GM18526 (cell line): ENCODE results near the gene RASGRF1.

ENCODE experiments used
- POLR2A ChIP-seq: IDR thresholded peaks from 3 replicates; pipeline ENCODE4 v1.6.1; 2011; ENCODE audit not compliant: insufficient read length; ENCODE audit errors: extremely low read depth

RASGRF1 gene

DNA sequence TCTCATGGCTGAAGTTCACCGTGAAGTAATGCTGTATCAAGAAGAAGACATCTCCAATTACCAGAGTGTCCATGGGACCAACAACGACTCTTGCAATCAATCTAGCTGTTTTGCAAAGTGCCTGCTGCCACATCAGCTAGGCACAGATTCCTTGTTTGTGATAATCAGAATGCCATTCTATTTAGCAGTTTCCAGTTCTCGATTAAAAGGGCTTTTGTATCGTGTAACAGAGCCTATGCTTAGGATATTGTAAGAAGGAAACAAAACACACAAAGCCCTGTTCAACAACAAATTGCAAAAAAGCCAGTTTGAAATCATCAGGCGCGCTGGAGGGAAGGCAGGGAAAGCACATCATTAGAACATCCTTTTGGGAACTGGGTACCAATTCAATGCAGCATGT is 26.1 kb downstream of the RASGRF1 start:
- no peak for TF ChIP-seq POLR2A

DNA sequence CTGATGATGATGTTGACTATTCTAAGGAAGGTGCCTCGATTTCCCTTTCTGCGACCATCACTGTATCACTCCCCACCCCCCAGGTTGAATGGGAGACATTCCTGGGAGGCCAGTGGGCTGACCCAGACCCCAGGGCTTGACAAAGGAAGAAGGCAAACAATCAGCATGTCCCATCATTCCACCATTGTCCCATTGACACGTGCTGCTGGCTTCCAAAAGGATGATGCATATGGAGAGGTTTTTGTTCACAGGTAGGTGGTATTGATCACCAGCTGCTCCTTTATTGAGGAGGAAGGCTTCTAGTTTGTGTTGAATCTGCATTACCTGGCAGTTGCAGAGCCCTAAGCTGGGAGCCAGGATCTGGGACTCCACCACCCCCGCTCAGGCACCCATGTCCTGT is 30.4 kb downstream of the RASGRF1 start:
- TF ChIP-seq POLR2A: no peak

DNA sequence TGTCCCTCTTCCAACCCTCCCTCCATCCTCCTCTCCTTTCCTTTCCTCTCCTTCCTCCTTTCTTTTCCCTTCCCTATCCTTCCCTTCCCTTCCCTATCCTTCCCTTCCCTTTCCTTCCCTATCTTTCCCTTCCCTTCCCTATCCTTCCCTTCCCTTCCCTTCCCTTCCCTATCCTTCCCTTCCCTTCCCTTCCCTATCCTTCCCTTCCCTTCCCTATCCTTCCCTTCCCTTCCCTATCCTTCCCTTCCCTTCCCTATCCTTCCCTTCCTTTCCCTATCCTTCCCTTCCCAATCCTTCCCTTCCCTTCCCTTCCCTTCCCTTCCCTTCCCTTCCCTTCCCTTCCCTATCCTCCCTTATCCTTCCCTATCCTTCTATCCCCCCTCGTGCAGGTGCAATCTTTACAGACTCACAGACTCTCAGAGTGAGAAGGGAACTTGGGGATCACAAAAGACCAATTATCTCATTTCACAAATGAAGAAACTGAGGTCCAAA is 31.5 kb downstream of the RASGRF1 start:
- TF ChIP-seq POLR2A: no peak

DNA sequence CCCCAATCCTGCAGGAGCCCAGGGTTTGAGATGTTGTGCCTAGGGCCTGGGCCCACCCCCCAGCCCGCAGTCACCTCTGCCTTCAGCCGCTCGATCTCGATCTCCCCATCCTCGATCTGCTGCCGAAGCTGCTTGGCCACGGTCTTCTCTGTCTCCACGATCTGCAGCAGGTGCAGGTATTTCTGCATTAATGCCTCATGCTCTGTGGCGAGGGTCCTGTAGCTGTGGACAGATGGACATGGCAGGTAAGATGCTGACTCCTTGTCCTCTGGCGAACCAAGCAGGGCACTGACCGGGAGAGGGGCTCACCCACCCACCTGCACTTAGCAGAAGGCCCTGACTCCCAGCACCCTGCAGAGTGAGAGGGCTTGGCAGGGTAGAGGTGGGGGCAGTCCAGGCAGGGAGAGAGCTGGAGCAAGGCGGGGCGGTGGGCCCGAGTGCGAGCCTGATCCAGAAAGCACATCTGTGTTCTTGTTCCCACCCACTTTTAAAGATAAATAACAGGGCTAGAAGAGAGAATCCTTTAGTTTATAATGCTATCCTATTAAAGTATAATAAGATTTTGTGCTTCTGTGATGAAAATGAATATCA is 32.2 kb downstream of the RASGRF1 start:
- no peak for TF ChIP-seq POLR2A

DNA sequence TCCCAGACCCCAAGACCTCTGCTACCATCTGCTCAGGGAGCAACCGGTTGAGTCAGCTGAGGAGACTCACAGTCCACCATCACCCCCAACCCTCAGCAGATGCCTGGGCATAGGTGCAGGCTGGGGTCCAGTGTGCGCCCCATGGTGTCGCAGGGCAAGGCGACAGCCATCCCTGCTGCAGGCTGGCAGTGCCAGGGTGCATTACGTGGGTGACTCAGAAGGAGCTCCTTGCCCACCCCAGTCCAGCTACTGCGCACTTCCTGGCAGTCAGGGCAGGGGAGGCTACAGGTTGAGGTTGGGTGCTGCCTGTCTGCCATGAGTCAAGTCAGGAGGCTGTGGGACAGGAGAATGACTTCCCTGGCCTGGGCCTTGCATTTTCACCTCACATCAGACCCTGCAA is 33.5 kb downstream of the RASGRF1 start:
- TF ChIP-seq POLR2A: no peak

DNA sequence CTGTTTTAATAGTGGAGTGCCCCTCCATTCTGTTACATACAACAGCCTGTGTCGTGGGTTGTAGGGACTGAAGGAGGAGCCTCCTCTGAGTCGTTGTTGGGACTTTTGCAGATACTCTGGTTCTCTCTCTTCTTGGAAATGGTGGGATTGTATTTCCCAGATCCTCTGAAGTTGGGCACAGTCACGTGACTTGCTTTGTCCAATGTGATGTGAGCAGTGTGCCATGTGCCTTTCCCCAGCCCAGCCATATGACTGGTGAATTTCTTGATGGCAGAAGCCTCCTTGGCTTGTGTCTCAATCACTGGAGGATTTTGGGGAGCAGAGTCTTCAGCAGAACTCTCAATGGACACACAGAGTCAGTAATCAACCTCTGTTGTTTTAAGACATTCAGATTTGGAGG is 36.2 kb downstream of the RASGRF1 start:
- TF ChIP-seq POLR2A: no peak

DNA sequence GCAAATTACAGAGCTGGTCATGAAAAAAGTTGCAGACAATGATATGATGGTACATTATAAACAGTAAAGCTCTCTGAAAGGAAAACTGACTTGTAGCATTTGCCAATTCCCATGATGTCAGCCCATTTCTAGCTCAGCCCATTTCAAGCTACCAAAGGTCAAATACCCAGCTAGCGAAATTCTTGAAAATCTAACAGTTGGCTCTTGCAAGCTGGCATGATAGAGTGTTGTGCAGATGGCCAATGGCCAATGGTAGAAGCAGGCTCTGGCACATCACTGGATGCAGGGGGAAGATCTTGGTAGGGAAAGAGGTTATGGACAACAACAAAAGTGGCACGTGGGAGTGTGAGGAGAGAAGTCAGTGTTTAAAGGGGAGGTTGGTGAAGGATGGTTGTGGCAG is 36.7 kb downstream of the RASGRF1 start:
- TF ChIP-seq POLR2A: no peak

DNA sequence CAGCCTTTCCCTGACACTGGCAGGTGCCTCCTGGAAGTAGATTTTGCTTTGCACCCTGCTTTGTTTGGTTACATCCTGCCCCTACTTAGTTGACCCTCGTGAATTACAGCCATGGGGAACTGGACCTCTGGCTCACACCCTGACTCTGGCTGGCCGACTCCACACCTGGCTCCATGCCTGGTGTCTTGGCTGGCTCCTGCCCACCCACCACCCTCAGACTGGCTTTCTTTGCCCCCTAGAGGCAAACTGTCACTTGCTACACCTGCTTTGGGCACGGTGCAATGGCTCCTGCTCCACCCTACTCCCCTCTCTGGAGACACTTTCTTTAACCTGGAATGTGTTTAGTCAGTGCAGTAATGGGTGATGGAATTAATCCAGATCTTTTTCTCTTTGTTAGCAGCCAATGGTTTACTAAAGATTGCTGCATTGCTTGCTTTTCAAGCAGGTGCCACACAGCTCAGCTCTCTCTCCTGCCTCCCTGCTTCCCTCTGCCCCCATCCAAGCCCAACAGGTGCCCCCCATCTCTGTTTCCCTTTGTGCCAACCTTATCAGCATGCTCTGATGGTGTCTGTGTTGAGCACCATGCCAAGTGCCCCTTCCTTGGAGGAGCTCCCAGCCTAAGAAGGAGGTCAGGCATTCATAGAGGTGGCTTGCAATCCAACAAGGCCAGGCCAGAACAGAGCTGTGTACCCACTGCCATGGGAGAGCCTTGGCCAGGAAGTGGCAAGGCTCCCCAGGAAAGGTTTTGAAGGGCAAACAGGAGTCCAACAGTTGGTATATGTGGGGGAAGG is 38.4 kb downstream of the RASGRF1 start:
- no peak for TF ChIP-seq POLR2A

DNA sequence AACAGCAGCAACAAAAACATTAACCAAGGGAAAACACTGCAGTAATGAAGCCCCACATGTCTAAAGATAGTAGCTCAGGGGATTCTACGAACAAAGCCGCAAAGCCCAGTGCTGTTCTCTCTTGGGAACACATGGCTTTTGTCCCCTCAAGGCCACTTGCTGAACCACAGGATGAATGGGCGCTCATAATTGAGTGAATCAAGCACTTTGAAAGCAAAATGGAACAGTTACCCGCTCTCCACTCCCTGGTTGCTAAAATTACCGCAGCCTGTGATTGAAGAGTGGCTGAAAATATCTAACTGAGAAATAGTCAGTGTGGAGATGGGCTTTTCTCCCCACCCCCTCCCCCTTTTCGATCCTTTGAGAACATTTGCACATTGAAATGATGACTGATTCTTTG is 39.6 kb downstream of the RASGRF1 start:
- no peak for TF ChIP-seq POLR2A

DNA sequence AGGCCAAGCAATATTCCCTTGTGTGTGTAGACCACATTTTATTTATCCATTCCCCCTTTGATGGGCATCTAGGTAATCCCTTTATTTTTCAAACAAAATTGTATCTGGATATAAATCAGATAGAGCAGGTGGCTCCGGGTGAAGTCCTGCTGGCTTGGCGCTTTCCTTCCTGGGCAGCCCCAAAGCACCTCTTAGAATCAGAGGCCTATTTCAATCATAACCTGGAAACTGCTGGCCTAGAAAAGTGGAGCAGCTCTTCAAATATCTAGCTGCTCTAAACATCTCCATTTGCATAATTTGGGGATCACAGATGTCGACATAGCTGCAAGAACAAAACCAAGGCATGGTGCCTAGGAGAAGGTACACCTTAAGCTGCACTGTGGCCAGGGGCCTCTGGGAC is 40.2 kb downstream of the RASGRF1 start:
- no peak for TF ChIP-seq POLR2A

DNA sequence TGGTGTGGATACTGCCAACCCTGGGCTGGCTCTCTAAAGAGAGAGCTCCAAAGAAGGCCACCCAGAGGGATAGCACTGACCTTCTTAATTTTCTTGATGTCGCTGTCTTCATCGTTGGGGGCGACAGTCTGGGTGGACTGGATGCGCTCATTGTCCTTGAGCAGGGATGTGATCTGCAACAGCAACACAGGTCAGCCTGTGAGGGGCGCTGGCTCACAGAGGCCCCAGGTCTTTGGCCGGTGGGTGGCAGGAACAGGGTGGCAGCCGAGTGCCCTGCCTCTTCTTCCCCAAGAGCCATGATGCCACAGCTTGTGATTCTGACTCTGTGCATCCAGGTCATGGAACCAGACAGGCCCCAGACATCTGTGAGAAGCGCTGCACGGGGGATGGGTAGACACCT is 41.2 kb downstream of the RASGRF1 start:
- TF ChIP-seq POLR2A: no peak

DNA sequence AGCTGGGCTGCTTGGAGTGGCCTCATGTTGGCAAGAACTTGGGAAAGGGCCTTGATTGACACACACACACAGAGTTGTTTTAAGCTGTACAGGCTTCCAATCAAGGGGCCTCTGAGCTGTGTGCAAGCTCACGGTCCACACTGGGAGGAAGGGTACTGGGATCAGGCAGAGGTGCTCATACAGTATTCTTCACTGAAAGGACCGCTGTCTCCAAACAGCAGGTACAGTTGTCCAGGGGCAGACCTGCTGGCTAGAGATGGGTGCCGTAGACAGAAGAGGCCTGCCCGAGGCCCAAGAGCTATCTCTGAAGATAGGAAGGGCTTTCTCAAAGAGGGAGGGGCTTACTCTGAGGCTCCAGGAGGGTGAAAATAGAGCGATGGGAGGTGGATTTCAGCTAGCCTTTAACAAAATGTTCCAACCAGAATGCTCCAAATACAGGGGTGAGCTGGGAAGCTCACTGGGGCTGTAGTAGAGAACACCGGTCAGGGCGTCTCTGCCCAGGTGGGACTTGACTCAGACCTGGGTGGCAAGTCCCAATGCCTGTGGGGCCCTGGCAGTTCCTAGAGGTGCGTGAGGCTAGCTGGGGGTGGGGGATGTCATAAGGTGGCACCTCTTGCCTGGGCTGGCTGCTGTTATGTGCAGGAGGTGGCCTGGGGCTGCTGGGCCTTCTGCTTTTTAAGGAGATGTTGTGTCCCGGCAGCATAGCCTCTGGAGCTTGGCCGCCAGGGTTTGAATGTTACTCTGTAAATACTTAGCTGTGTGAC is 42.7 kb downstream of the RASGRF1 start:
- TF ChIP-seq POLR2A: no peak

DNA sequence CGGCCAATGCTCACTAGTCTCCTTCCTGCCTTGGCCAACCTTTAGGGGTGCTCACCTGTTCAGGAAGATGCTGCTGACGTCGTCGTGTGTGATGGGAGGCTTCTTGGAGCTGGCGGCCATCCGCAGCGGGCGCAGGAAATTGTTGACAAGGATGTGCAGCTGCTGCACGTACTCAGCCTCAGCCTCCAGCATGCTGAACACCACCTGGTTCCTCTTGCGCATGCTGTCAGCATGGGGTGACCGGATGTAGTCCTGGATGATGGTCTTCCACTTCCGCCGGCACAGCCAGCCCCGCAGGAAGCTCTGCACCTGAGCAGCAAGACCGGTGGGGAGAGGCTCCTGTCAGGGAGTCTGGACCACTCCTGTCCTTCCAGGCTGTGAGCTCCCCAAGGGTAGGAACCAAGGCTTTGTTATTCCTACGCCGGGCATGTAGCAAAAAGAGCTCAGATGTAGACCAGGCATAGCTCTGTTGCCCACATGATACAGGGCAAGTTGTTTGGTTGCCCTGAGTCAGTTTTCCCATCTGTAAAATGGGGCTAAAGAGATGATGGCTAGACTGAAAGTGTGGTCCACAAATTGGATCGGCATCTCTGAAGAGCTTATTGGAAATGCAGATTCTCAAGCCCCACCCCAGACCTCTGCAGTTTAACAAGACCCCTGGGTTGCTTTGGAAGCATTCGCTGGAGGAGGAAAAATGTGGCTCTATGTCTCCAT is 43.7 kb downstream of the RASGRF1 start:
- TF ChIP-seq POLR2A: no peak

DNA sequence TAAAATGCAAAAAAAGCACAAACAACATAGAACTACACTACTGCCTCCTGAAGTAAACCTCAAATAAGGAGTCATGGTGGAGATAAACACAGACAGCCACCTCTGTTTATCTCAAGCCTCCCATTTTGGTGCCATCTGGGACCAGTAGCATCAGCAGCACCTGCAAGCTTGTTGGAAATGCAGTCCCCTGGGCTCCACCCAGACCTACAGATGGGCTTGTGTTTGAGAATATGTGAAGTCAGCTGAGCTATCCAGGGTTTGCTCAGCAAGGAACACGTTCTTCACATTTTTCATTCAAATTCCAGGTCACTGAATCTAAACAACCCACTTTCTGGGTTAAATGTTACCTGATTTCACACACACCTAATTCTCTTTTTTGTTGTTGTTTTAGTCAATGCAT is 45.5 kb downstream of the RASGRF1 start:
- TF ChIP-seq POLR2A: no peak

DNA sequence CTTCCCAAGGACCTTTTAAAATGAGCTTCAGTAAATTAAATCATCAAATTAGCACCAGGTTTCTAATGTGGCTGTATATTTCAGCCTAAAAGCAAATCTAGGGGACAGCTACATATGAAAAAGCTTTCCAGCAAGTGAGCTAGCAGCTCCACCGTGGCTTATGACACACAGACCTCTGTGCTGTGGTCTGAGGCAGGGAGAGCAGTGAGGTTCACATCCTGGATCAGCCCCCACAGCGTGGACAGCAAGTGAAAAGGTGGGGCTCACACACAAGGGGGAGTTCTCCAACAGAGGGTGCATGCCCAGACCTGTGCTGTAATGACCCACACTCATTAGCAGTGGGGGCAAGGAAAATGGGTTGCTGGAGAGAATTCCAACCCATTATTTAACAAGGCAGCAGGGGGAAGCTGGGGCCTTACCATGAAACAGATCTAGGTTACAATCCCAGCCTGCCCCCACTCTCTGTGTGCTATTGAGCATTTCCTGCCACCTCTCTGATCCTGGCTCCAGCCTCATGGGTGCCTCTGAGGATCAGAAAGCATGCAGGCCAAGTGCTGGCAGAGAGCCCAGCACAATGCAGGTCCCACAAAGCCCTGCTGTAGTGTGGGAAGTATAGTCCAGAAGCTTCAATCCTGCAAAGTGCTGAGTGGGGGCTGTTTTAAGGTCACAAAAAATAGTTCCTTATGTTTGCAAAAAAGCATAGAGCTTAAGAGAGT is 48.2 kb downstream of the RASGRF1 start:
- TF ChIP-seq POLR2A: no peak
